Endodermal cell (in vitro differentiated cells): ENCODE data around the gene HAP1. TPM values are rescaled to one million over a fixed set of nuclear protein-coding genes. Genes with fewer than 3 reads are reported as not detected.

Experiments used
- DNase-seq: peaks from one replicate; pipeline ENCODE4 v3.0.0-alpha.2; 2017
- H3K27ac ChIP-seq: 2 replicates; pipeline ENCODE4 v1.5.1; 2013; ENCODE audit warnings: mild to moderate bottlenecking, low read depth, low read length, moderate library complexity
- H3K27me3 ChIP-seq: 2 replicates; pipeline ENCODE4 v1.6.1; 2013; ENCODE audit warnings: mild to moderate bottlenecking, low read length, moderate library complexity; ENCODE audit not compliant: insufficient read depth, control insufficient read depth, poor library complexity, severe bottlenecking
- H3K36me3 ChIP-seq: 2 replicates; pipeline ENCODE4 v1.7.0; 2013; ENCODE audit warnings: mild to moderate bottlenecking, low read length, moderate library complexity; ENCODE audit not compliant: control insufficient read depth, insufficient read depth
- H3K4me1 ChIP-seq: one replicate; pipeline ENCODE4 v1.7.0; 2013; ENCODE audit warnings: low read length; ENCODE audit not compliant: control insufficient read depth, insufficient read depth
- H3K4me3 ChIP-seq: 2 replicates; pipeline ENCODE4 v1.5.1; 2013; ENCODE audit warnings: mild to moderate bottlenecking, low read length, moderate library complexity
- H3K9ac ChIP-seq: 2 replicates; pipeline ENCODE4 v1.6.1; 2013; ENCODE audit warnings: mild to moderate bottlenecking, low read length, moderate library complexity; ENCODE audit not compliant: poor library complexity, severe bottlenecking; ENCODE audit errors: extremely low read depth
- H3K9me3 ChIP-seq: 2 replicates; pipeline ENCODE4 v1.6.1; 2013; ENCODE audit warnings: mild to moderate bottlenecking, low read length, moderate library complexity; ENCODE audit not compliant: control insufficient read depth
- H3K27ac Mint-ChIP-seq: 2 replicates; pipeline ENCODE4 v1.8.0; 2020; ENCODE audit warnings: mixed read lengths
- H3K27me3 Mint-ChIP-seq: 2 replicates; pipeline ENCODE4 v1.8.0; 2021; ENCODE audit warnings: mild to moderate bottlenecking, mixed read lengths; ENCODE audit not compliant: insufficient read depth
- H3K36me3 Mint-ChIP-seq: 2 replicates; pipeline ENCODE4 v1.8.0; 2020; ENCODE audit warnings: low read depth, mixed read lengths
- H3K4me1 Mint-ChIP-seq: 2 replicates; pipeline ENCODE4 v1.8.0; 2020; ENCODE audit warnings: mixed read lengths
- H3K4me3 Mint-ChIP-seq: 2 replicates; pipeline ENCODE4 v1.8.0; 2020; ENCODE audit warnings: mild to moderate bottlenecking, moderate library complexity, mixed read lengths
- H3K9me3 Mint-ChIP-seq: 2 replicates; pipeline ENCODE4 v1.8.0; 2020; ENCODE audit warnings: mild to moderate bottlenecking, mixed read lengths
- WGBS, 2 experiments: methylation state at CpG; one replicate each; pipeline versions ENCODE4 v1.1.5 to v1.1.7; 2013; ENCODE audit warnings: missing lambda C conversion rate in 2 of 2, mixed read lengths in 1 of 2; ENCODE audit not compliant: insufficient coverage in 1 of 2, insufficient read length in 1 of 2; 5-methylcytosine and 5-hydroxymethylcytosine counted together
- total RNA-seq, 2 donors: library from RNA; stranded (reverse); fragmentation: NEBNext Ultra II Directional in 1 of 2; extraction: Animal tissue kit (Norgen Biotek cat#: 25700) in 1 of 2; gene quantifications; 2 replicates in 1 of 2; 3 replicates in 1 of 2; pipeline ENCODE4 v1.2.1, GENCODE V29; 2021
- TF ChIP-seq, protein P1 (sequence below): fragments of 200-600 bp; sonication (generic); conservative IDR thresholded peaks from 2 replicates; pipeline ENCODE4 v1.5.0; 2021; ENCODE audit warnings: antibody characterized with exemption, mild to moderate bottlenecking

Gene HAP1
- total RNA-seq, 2 donors from 2014 or later, result 1.7 TPM

DNA sequence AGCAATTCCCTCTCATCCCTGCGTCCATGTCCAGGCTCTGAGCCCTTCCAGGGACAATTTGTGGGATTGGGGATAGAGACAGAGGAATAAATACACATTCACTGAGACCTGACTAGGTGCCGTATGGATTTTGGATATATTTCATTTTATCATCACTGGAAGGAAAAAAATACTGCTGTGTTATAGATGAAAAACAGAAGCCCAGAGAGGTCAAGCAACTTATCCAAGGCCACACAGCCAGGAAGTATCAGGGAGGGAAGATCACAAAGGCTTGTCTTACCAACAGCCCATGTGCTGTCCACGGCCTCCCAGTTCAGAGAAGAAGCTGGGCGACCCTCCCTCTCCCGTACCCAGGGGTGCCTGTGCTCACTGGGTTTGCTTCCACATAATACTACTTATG, 6.1 kb upstream of the HAP1 start:
- no peak overlapping the region for H3K27ac Mint-ChIP-seq
- Histone ChIP-seq H3K4me1 (no peaks in the 10 kb centered on the region), H3K27ac (no peak overlapping the region), H3K9me3 (no peaks in the 10 kb centered on the region), H3K4me3 (no peak overlapping the region), H3K9ac (no peak overlapping the region), H3K36me3 (no peaks in the 10 kb centered on the region), H3K27me3 (peaks cover 24% of the 10 kb centered on the region)
- peaks cover 25% of the 10 kb centered on the region for H3K27me3 Mint-ChIP-seq
- DNase-seq, result no peak
- TF ChIP-seq, protein P1, sequence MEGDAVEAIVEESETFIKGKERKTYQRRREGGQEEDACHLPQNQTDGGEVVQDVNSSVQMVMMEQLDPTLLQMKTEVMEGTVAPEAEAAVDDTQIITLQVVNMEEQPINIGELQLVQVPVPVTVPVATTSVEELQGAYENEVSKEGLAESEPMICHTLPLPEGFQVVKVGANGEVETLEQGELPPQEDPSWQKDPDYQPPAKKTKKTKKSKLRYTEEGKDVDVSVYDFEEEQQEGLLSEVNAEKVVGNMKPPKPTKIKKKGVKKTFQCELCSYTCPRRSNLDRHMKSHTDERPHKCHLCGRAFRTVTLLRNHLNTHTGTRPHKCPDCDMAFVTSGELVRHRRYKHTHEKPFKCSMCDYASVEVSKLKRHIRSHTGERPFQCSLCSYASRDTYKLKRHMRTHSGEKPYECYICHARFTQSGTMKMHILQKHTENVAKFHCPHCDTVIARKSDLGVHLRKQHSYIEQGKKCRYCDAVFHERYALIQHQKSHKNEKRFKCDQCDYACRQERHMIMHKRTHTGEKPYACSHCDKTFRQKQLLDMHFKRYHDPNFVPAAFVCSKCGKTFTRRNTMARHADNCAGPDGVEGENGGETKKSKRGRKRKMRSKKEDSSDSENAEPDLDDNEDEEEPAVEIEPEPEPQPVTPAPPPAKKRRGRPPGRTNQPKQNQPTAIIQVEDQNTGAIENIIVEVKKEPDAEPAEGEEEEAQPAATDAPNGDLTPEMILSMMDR, result no peak
- H3K9me3 Mint-ChIP-seq, result no peaks in the 10 kb centered on the region
- peaks cover 4% of the 10 kb centered on the region for H3K4me1 Mint-ChIP-seq
- H3K36me3 Mint-ChIP-seq, result no peaks in the 10 kb centered on the region
- no peak overlapping the region for H3K4me3 Mint-ChIP-seq
- WGBS, 2 experiments, result 89% methylated on average over 1 to 5 of the region's 5 CpGs

DNA sequence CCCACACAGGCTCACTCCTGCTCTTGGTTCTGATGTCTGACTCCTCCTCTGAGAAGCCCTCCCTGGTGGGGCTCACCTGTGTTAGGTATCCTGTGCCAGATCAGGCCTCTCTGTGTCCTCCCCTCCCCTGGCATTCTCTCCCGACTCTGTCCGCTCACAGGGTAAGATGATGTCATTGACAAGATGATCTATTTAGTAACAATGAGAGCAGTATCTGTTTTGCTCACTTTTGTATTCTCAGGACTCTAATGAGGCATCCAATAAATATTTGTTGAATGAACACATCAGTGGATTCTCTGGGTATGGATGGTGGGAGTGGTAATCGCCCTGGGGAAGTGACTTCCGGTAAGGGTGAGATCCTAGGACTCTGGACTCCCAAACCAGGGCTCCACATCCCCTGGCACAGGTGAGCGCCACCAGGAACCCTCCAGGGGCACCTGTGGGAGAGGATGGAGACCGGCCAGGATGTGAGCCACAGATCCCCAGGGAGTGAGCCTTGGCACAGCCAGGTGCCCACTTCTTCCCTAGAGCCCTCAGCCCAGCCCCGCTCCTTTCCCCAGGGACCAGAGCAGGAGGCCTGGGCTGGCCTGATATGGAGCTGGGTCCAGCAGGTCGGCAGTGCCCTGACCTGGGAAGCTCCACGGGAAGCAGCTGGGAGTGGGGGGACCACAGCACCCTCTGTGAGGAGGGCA, 5.4 kb upstream of the HAP1 start:
- Histone ChIP-seq H3K9me3 (no peaks in the 10 kb centered on the region), H3K4me1 (no peaks in the 10 kb centered on the region), H3K9ac (no peak overlapping the region), H3K27ac (no peak overlapping the region), H3K36me3 (no peaks in the 10 kb centered on the region), H3K4me3 (no peak overlapping the region), H3K27me3 (peaks cover 30% of the 10 kb centered on the region)
- Mint-ChIP-seq H3K27ac (no peak overlapping the region), H3K4me1 (peaks cover 7% of the 10 kb centered on the region), H3K27me3 (peaks cover 32% of the 10 kb centered on the region), H3K4me3 (no peak overlapping the region), H3K9me3 (no peaks in the 10 kb centered on the region), H3K36me3 (no peaks in the 10 kb centered on the region)
- TF ChIP-seq, protein P1, result no peak
- 86 to 94% methylated on average over 3 to 9 of the region's 9 CpGs for WGBS, 2 experiments
- DNase-seq, result no peak

DNA sequence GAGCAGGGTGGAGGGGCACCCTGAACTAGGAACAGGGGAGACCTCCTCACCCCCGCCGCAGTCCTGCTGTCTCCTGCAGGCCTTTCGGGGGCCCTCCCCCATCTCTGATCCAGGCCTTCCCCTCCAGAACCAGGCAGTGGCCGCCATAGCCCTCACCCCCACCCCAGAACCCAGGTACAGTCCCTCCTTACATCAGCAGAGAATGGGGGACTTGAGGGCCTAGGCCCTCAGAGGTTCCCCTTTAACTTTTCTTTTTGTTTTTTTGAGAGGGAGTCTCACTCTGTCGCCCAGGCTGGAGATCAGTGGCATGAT, 4.3 kb upstream of the HAP1 start:
- 94 to 95% methylated on average over 3 to 5 of the region's 5 CpGs for WGBS, 2 experiments
- Histone ChIP-seq H3K9me3 (no peaks in the 10 kb centered on the region), H3K36me3 (no peaks in the 10 kb centered on the region), H3K4me3 (no peak overlapping the region), H3K9ac (no peak overlapping the region), H3K4me1 (no peaks in the 10 kb centered on the region), H3K27me3 (peaks cover 36% of the 10 kb centered on the region), H3K27ac (no peak overlapping the region)
- DNase-seq, result no peak
- Mint-ChIP-seq H3K36me3 (no peaks in the 10 kb centered on the region), H3K27me3 (peaks cover 42% of the 10 kb centered on the region), H3K4me3 (no peak overlapping the region), H3K9me3 (no peaks in the 10 kb centered on the region), H3K27ac (no peak overlapping the region), H3K4me1 (peaks cover 7% of the 10 kb centered on the region)
- TF ChIP-seq, protein P1, result no peak
